ENCODE results near the gene KCNMA1.

Gene KCNMA1

DNA sequence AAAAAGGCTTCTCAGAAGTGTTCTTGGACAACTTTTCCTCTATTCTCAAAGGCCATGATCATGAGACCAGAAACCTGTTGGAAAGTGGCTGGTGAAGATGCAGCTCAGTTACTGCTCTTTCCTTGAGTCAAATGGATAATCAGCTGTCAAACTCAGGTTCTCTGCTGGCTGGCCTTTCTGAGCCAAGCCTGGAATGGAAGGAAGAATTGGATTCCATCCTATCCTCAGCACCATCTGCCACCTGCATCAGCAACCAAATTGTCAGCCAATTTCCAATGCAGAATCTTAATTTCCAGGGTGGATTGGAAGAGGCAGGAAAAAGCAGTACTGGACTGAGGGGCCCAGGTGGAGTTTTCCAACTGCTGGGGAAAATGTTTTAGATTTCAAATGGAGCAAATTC lies 631.7 kb downstream of the KCNMA1 start:
- H3K4me1 ChIP-seq (ENCODE audit: control insufficient read depth, insufficient read depth, low read length): no peaks in the 10 kb centered on the region

DNA sequence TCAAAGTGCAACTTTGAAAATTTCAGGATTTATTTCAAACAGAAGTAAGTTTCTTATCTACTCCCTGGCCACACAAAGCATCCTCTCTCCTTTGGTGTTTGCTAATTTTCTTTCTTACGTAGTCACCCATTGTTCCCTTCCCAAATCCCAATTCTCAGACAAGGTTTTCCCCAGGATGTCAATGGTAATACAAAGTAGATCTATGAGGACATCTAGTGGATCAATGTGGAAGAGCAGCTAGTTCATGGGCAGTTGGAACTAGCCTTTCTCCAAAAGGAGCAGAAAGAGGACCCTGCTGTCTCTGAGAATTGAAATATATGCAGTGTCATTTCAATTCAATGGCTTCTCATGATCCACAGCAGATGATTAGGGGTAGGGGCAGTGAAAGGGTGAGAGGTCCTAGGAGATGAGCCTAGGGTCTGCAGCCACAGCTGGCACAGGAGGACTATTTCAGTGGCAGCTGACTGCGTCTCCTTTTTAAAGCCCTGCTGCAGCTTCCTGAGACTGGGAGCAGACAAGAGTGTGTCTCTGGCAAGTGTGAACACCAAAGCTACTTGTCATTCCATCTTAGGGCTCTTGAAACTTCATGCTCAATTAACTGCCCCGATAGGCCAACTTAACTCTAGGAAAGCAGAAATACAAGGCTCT lies 632.6 kb downstream of the KCNMA1 start:
- no peaks in the 10 kb centered on the region for H3K4me1 ChIP-seq (ENCODE audit: control insufficient read depth, insufficient read depth, low read length)
- no peaks in the 10 kb centered on the region for H3K27me3 ChIP-seq (ENCODE audit: control insufficient read depth, insufficient read depth, low read length)
- H3K9me3 ChIP-seq (ENCODE audit: control insufficient read depth, insufficient read depth, low read length): no peaks in the 10 kb centered on the region
- no peak overlapping the region for H3K4me3 ChIP-seq (ENCODE audit: low read depth, low read length)
- H3K36me3 ChIP-seq (ENCODE audit: control insufficient read depth, insufficient read depth, low read length): no peaks in the 10 kb centered on the region
- H3K9ac ChIP-seq (ENCODE audit: low read depth, low read length): no peak overlapping the region

More for the DNA sequence above, 631.7 kb downstream of the KCNMA1 start:
- no peaks in the 10 kb centered on the region for H3K36me3 ChIP-seq (ENCODE audit: control insufficient read depth, insufficient read depth, low read length)
- H3K4me3 ChIP-seq (ENCODE audit: low read depth, low read length): no peak overlapping the region
- H3K9ac ChIP-seq (ENCODE audit: low read depth, low read length): no peak overlapping the region
- H3K27me3 ChIP-seq (ENCODE audit: control insufficient read depth, insufficient read depth, low read length): no peaks in the 10 kb centered on the region
- H3K9me3 ChIP-seq (ENCODE audit: control insufficient read depth, insufficient read depth, low read length): no peaks in the 10 kb centered on the region

DNA sequence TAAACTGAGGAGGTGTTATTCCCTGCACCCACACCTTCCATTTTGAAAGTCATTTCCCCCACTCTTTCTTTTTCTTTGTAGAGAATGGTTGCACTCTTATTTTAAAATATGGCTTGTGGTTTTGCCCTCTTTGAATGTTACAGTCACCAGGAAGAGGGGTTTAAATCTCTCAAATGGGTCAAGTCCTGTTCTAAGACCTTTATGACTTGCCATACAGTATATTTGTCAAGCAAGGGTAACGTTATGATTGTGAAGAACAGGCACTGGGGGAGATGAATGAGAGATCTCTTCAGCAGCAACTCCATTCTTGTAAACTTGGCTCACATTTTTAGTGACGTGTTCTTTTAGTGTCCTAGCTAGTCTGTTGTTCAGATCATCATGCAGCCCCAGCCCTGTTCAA lies 634.7 kb downstream of the KCNMA1 start:
- no peak overlapping the region for H3K9ac ChIP-seq (ENCODE audit: low read depth, low read length)
- no peaks in the 10 kb centered on the region for H3K36me3 ChIP-seq (ENCODE audit: control insufficient read depth, insufficient read depth, low read length)
- no peaks in the 10 kb centered on the region for H3K4me1 ChIP-seq (ENCODE audit: control insufficient read depth, insufficient read depth, low read length)
- H3K9me3 ChIP-seq (ENCODE audit: control insufficient read depth, insufficient read depth, low read length): no peaks in the 10 kb centered on the region
- H3K27me3 ChIP-seq (ENCODE audit: control insufficient read depth, insufficient read depth, low read length): no peaks in the 10 kb centered on the region
- H3K4me3 ChIP-seq (ENCODE audit: low read depth, low read length): no peak overlapping the region

DNA sequence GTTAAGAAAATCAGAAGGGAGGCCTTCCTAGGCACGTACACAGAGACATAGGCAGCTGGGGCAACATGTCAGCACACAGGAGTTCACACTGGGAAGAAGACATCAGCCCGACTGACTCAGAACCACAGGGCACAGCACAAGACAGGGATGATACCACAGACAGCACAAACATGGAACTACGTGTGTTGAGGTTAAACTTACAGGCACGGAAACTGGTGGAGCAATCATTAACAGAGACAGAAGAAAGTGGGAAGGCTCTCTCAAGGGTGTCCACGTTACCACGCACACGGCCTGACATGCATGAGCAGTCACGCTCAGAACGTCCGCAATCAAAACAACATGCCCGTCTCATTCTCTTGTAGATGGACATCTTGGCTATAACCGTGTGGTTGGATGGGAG lies 636.4 kb downstream of the KCNMA1 start:
- no peaks in the 10 kb centered on the region for H3K27me3 ChIP-seq (ENCODE audit: control insufficient read depth, insufficient read depth, low read length)
- no peak overlapping the region for H3K4me3 ChIP-seq (ENCODE audit: low read depth, low read length)

DNA sequence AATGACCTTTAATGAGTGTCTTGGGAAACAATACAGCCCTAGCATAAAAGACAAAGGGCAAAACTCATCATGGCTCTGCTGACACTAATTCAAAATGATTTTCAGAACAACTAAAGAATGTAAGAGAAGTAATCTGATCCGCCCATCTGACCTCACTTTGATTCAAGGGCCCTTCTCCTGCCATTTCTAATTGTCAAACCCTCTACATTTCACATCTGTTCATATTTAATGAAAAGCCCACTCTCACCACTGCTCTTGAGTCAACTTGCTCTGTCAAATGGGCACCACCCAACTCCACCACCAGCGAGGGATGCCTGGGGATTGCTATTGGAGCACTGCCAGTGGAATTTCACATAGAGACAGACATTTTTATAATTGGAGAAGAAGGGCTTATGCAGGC lies 639.2 kb downstream of the KCNMA1 start:
- Histone ChIP-seq H3K27me3 (ENCODE audit: control insufficient read depth, insufficient read depth, low read length) (no peaks in the 10 kb centered on the region), H3K4me3 (ENCODE audit: low read depth, low read length) (no peak overlapping the region), H3K4me1 (ENCODE audit: control insufficient read depth, insufficient read depth, low read length) (no peaks in the 10 kb centered on the region), H3K36me3 (ENCODE audit: control insufficient read depth, insufficient read depth, low read length) (no peaks in the 10 kb centered on the region), H3K9ac (ENCODE audit: low read depth, low read length) (no peak overlapping the region), H3K9me3 (ENCODE audit: control insufficient read depth, insufficient read depth, low read length) (no peaks in the 10 kb centered on the region)

More for the DNA sequence above, 636.4 kb downstream of the KCNMA1 start:
- H3K36me3 ChIP-seq (ENCODE audit: control insufficient read depth, insufficient read depth, low read length): no peaks in the 10 kb centered on the region
- no peaks in the 10 kb centered on the region for H3K4me1 ChIP-seq (ENCODE audit: control insufficient read depth, insufficient read depth, low read length)
- H3K9ac ChIP-seq (ENCODE audit: low read depth, low read length): no peak overlapping the region
- no peaks in the 10 kb centered on the region for H3K9me3 ChIP-seq (ENCODE audit: control insufficient read depth, insufficient read depth, low read length)

DNA sequence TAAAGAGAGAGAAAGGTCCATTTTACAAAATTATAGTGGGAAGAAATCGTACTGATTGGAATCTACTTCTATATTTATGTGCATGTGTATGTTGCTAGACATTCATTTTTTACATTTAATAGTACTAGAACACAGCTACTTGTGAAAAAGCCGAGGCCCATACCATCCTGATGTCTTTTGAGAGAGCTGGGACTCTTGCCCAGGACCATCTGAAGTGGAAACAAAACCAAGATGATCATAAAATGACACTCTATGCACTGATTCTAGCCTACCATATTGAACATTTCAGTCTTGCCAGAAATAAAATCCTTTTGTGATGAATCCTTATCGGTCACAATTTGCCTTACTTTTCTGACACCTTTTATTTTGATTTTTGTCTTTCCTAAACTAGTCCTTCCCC lies 640.0 kb downstream of the KCNMA1 start:
- Histone ChIP-seq H3K9ac (ENCODE audit: low read depth, low read length) (no peak overlapping the region), H3K4me1 (ENCODE audit: control insufficient read depth, insufficient read depth, low read length) (no peaks in the 10 kb centered on the region), H3K36me3 (ENCODE audit: control insufficient read depth, insufficient read depth, low read length) (no peaks in the 10 kb centered on the region), H3K9me3 (ENCODE audit: control insufficient read depth, insufficient read depth, low read length) (no peaks in the 10 kb centered on the region), H3K27me3 (ENCODE audit: control insufficient read depth, insufficient read depth, low read length) (no peaks in the 10 kb centered on the region), H3K4me3 (ENCODE audit: low read depth, low read length) (no peak overlapping the region)

DNA sequence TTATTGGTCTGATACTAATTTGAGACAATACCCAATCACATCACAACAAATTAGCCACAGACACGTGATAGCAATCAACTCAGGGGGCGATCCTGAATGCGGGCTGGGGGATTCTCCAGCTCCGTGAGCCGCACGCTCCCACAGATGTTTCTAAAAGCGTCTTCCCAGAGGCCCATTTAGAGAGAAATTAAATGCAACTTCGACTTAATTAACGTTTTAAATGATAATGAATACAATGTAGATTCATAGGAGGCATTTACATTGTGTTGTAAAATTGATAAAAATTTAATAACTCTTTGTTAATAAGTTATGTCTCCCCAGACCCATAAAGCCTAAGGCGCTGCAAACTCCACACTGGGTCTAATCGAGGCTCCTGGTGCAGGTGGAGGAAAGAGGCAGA lies 642.6 kb downstream of the KCNMA1 start:
- H3K9me3 ChIP-seq (ENCODE audit: control insufficient read depth, insufficient read depth, low read length): no peaks in the 10 kb centered on the region
- no peak overlapping the region for H3K9ac ChIP-seq (ENCODE audit: low read depth, low read length)
- no peak overlapping the region for H3K4me3 ChIP-seq (ENCODE audit: low read depth, low read length)
- H3K4me1 ChIP-seq (ENCODE audit: control insufficient read depth, insufficient read depth, low read length): no peaks in the 10 kb centered on the region
- H3K27me3 ChIP-seq (ENCODE audit: control insufficient read depth, insufficient read depth, low read length): no peaks in the 10 kb centered on the region
- H3K36me3 ChIP-seq (ENCODE audit: control insufficient read depth, insufficient read depth, low read length): no peaks in the 10 kb centered on the region

DNA sequence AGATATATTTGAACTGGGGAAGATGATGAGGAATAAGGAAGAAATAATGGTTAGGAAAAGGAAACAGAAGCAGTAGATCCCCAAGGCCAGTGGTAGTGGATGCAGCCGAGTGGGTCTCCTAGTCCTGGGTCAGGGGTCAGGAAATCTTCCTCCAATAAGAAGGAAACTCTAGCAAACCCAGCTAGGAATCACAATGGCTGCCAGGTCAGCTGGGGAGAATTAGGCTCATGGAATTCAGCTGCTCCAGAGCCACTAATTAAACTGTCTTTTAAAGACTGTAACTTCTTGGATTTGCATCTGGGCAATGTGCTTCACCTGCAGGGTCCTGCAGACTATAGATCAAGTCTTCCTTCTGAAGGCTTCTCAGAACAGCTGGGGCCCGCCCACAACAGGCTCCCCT lies 644.4 kb downstream of the KCNMA1 start:
- Histone ChIP-seq H3K9me3 (ENCODE audit: control insufficient read depth, insufficient read depth, low read length) (no peaks in the 10 kb centered on the region), H3K36me3 (ENCODE audit: control insufficient read depth, insufficient read depth, low read length) (no peaks in the 10 kb centered on the region), H3K9ac (ENCODE audit: low read depth, low read length) (no peak overlapping the region), H3K27me3 (ENCODE audit: control insufficient read depth, insufficient read depth, low read length) (no peaks in the 10 kb centered on the region), H3K4me3 (ENCODE audit: low read depth, low read length) (no peak overlapping the region), H3K4me1 (ENCODE audit: control insufficient read depth, insufficient read depth, low read length) (no peaks in the 10 kb centered on the region)

DNA sequence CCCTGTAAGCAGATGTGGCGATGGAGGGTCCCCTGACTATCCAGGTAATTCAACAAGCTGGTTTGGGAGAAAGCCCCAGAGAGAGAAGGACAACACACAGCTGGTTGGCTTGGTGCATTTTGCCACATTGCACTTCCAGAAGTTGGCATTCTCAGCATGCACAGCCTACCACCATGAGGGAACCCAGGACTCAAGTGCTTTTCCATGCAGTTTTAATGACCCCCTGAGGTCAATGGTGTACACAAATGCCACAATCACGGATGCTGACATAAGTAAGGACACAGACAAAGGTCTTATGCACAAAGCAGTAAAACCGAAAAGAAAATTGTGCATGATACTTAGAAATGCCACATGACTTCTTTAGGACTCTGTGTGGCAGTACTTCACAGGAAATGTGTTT lies 645.1 kb downstream of the KCNMA1 start:
- H3K9ac ChIP-seq (ENCODE audit: low read depth, low read length): no peak overlapping the region
- no peaks in the 10 kb centered on the region for H3K27me3 ChIP-seq (ENCODE audit: control insufficient read depth, insufficient read depth, low read length)
- H3K4me1 ChIP-seq (ENCODE audit: control insufficient read depth, insufficient read depth, low read length): no peaks in the 10 kb centered on the region

DNA sequence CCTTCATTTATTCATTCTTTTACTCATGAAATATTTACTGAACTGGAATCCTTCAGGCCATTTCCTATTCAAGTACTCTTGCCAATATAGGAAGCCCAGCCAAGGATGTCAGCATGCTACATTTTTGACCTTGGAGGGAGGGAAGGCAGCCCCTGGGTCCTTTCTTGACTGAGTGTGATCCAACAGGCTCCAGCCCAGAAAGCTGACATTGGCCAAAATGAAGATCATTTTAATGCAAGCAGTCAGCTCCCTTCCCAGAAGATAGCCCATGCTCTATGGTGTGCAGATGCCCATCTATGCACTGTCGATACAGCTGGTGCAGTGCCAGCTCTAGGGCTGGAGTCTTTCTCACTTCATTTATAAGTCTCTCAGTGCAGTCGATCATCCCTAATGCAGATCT lies 646.0 kb downstream of the KCNMA1 start:
- Histone ChIP-seq H3K4me3 (ENCODE audit: low read depth, low read length) (no peak overlapping the region), H3K36me3 (ENCODE audit: control insufficient read depth, insufficient read depth, low read length) (no peaks in the 10 kb centered on the region), H3K9ac (ENCODE audit: low read depth, low read length) (no peak overlapping the region), H3K4me1 (ENCODE audit: control insufficient read depth, insufficient read depth, low read length) (no peaks in the 10 kb centered on the region), H3K27me3 (ENCODE audit: control insufficient read depth, insufficient read depth, low read length) (no peaks in the 10 kb centered on the region), H3K9me3 (ENCODE audit: control insufficient read depth, insufficient read depth, low read length) (no peaks in the 10 kb centered on the region)

More for the DNA sequence above, 645.1 kb downstream of the KCNMA1 start:
- Histone ChIP-seq H3K36me3 (ENCODE audit: control insufficient read depth, insufficient read depth, low read length) (no peaks in the 10 kb centered on the region), H3K4me3 (ENCODE audit: low read depth, low read length) (no peak overlapping the region), H3K9me3 (ENCODE audit: control insufficient read depth, insufficient read depth, low read length) (no peaks in the 10 kb centered on the region)

DNA sequence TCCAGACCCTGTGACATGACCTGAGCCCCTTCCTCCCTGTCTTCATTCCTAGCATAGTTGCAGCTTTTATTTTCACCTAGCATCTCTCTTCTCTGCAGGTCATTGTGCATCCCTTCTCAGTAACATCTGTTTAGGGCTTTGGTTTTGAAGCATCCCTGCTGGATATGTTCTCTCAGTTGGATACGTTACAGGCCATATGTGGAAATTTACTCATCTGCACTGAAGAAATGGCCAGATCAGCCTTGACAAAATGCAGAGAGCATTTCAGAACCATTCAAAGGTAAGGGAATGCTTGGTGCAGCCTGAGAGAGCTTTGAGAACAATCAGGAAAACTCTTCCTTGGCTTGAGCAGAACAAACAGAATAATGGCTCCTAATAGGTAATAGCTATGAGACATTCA lies 647.0 kb downstream of the KCNMA1 start:
- H3K27me3 ChIP-seq (ENCODE audit: control insufficient read depth, insufficient read depth, low read length): no peaks in the 10 kb centered on the region
- no peak overlapping the region for H3K4me3 ChIP-seq (ENCODE audit: low read depth, low read length)
- no peaks in the 10 kb centered on the region for H3K9me3 ChIP-seq (ENCODE audit: control insufficient read depth, insufficient read depth, low read length)
- no peaks in the 10 kb centered on the region for H3K4me1 ChIP-seq (ENCODE audit: control insufficient read depth, insufficient read depth, low read length)
- H3K36me3 ChIP-seq (ENCODE audit: control insufficient read depth, insufficient read depth, low read length): no peaks in the 10 kb centered on the region
- no peak overlapping the region for H3K9ac ChIP-seq (ENCODE audit: low read depth, low read length)

DNA sequence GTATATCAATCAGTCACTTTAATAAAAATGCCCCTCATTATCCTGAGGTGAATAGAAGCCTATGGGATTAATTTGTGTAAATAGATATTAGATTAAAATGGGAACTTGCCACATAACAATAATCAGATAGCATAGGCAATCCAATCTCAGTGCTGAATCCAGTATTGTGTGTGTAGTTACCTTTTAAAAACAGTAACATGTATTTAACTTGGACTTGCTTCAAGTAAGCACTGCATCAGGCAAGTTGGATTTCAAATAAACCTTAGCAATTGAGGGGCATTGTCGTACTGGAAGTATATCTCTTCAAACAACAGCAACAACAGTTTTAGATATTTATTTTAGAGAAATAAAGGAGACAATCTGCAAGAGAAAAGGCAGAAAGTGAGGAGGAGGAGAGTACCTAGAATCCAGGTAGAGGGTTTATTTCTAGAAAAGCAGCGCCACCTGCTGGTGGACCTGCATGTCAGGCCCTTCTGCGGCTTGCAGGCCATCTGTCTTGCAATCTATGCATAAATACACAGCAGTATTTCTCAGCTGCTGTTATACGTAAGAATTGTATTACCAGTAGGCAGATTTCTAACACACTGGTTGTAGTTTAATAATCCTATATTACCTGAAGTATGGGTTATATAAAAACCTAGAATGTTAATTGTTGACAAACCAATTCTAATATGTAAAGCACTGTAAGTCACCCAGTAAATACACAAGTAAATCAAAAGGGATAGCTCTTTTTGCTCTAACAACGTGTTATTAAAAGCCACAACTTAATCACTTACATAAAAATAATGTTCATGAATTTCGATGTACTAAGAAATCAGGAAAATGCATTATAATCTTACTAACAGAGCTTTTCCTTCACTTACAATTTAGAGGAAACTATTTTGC lies 652.8 kb downstream of the KCNMA1 start:
- no peaks in the 10 kb centered on the region for H3K27me3 ChIP-seq (ENCODE audit: control insufficient read depth, insufficient read depth, low read length)

More for the DNA sequence above, 652.8 kb downstream of the KCNMA1 start:
- H3K4me3 ChIP-seq (ENCODE audit: low read depth, low read length): no peak overlapping the region
- H3K9me3 ChIP-seq (ENCODE audit: control insufficient read depth, insufficient read depth, low read length): no peaks in the 10 kb centered on the region
- H3K9ac ChIP-seq (ENCODE audit: low read depth, low read length): no peak overlapping the region
- H3K36me3 ChIP-seq (ENCODE audit: control insufficient read depth, insufficient read depth, low read length): no peaks in the 10 kb centered on the region
- no peaks in the 10 kb centered on the region for H3K4me1 ChIP-seq (ENCODE audit: control insufficient read depth, insufficient read depth, low read length)
